NB4 (cell line): ENCODE data around the gene EEF1A2.

Experiments used
- POLR2A ChIP-seq: IDR thresholded peaks from 2 replicates; pipeline ENCODE4 v1.6.1; 2011; ENCODE audit warnings: mild to moderate bottlenecking; ENCODE audit not compliant: insufficient read length; ENCODE audit errors: extremely low read depth
- TF ChIP-seq, protein P1 (sequence below): IDR thresholded peaks from one replicate; pipeline ENCODE4 v1.5.1; 2012; ENCODE audit warnings: low read depth, low read length

- TF ChIP-seq, protein P1, sequence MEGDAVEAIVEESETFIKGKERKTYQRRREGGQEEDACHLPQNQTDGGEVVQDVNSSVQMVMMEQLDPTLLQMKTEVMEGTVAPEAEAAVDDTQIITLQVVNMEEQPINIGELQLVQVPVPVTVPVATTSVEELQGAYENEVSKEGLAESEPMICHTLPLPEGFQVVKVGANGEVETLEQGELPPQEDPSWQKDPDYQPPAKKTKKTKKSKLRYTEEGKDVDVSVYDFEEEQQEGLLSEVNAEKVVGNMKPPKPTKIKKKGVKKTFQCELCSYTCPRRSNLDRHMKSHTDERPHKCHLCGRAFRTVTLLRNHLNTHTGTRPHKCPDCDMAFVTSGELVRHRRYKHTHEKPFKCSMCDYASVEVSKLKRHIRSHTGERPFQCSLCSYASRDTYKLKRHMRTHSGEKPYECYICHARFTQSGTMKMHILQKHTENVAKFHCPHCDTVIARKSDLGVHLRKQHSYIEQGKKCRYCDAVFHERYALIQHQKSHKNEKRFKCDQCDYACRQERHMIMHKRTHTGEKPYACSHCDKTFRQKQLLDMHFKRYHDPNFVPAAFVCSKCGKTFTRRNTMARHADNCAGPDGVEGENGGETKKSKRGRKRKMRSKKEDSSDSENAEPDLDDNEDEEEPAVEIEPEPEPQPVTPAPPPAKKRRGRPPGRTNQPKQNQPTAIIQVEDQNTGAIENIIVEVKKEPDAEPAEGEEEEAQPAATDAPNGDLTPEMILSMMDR = no peak
- TF ChIP-seq POLR2A = no peak
Measured at GRCh38 chr20:63486300-63486855, 12.5 kb downstream of the EEF1A2 start.
